ENCODE data around the gene SAXO1.

Gene SAXO1

GRCh38 chr9:18888290-18888689 is 144.7 kb downstream of the SAXO1 start:
- DNase-seq (ENCODE audit: low spot score), result no peak
- no peak for FAIRE-seq

DNA sequence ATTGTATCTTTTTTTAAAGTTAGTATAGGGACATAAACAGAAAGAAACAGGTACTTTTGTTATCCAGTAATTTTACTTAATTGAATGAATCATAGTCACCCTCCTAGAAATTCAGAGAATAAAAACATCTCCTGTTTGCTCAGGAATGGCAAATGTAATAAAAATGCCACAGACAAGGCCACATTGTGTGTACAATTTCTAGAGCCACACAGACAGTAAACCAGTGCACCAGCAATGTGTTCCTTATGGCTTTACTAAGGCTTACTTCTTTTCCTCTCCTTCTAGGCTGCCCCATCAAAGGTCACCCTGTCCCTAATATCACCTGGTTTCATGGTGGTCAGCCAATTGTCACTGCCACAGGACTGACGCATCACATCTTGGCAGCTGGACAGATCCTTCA is 145.5 kb downstream of the SAXO1 start:
- DNase-seq (ENCODE audit: low spot score) (no peak), FAIRE-seq (no peak)

DNA sequence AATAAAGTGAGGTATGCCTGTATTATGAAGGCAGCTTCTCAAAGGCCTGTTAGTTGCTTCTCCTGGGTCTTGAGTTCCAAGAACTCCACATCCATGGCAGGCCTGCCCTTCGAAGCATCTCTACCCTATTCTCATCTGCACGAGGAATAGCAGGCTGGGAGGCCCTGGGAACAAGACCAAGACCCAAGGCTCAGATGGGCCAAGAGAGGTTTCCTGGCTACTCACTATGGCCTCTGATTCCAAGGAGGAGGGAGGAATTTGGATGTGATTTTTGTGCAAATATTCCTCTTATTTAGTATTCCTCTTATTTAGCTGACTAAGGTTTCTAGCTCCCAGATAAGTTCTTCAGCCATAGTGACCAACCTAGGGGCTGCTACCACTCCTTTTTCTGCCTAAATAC is 151.3 kb downstream of the SAXO1 start:
- DNase-seq (ENCODE audit: low spot score) (no peak), FAIRE-seq (no peak)

DNA sequence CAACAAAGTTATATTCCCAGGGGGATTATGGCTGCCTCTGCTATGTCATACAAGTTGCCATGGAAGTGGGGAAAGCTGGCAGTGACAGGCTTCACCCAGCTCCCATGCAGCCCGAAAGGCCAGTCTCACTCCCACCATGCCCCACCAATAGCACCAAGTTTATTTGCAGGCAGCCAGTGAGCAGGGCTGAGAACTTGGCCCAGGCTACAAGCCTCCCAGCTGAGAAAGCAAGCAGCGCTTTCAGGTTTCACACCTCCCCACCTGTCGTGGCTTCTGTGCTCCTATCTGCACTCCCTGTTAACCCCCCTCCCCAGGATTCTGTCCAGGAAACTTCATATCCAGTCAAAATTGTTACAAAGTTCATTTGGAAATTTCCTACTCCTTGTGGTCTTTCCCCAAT is 155.0 kb downstream of the SAXO1 start:
- FAIRE-seq (no peak), DNase-seq (ENCODE audit: low spot score) (no peak)
